Testis (tissue), 5 donors: Measurements from ENCODE around the gene SUCLG2. TPM values are rescaled to one million over a fixed set of nuclear protein-coding genes. Genes with fewer than 3 reads are reported as not detected.

Experiments
- DNase-seq: peaks from one replicate; pipeline ENCODE4 v3.0.0-alpha.2; 2019
- H3K27ac ChIP-seq, 2 donors: fragments of 200-600 bp; sonication (generic); one replicate each; pipeline ENCODE4 v1.5.1; 2019
- H3K27me3 ChIP-seq: fragments of 200-600 bp; sonication (generic); one replicate; pipeline ENCODE4 v1.5.1; 2019
- H3K36me3 ChIP-seq: fragments of 200-600 bp; sonication (generic); one replicate; pipeline ENCODE4 v1.5.1; 2017; ENCODE audit warnings: low read depth; ENCODE audit errors: missing control alignments
- H3K4me1 ChIP-seq: fragments of 200-600 bp; sonication (generic); one replicate; pipeline ENCODE4 v1.5.1; 2019
- H3K4me3 ChIP-seq, 2 donors: fragments of 200-600 bp; sonication (generic); one replicate each; pipeline ENCODE4 v1.5.1; 2017 to 2019
- H3K9me3 ChIP-seq: fragments of 200-600 bp; sonication (generic); one replicate; pipeline ENCODE4 v1.5.1; 2017
- CTCF ChIP-seq, 3 experiments: fragments of 450-650 bp in 2 of 3; fragments of 200-600 bp in 1 of 3; sonication (generic) in 1 of 3; IDR thresholded peaks; one replicate each; pipeline ENCODE4 v1.5.1; 2016 to 2019; ENCODE audit warnings: antibody characterized with exemption in 3 of 3, mild to moderate bottlenecking in 2 of 3, moderate library complexity in 1 of 3
- POLR2A ChIP-seq: fragments of 450-650 bp; IDR thresholded peaks from one replicate; pipeline ENCODE4 v1.6.1; 2017; ENCODE audit warnings: antibody characterized with exemption, mild to moderate bottlenecking, moderate library complexity
- WGBS, 2 donors: methylation state at CpG; one replicate each; pipeline ENCODE4 v1.1.5; 2018; 5-methylcytosine and 5-hydroxymethylcytosine counted together
- intact Hi-C: fragments of 100-400 bp; cut with DNase I; formaldehyde crosslinking; loops from one replicate; pipeline ENCODE4 v1.15.1; 2023; ENCODE audit warnings: low total_unique reads
- long read RNA-seq, 2 donors: transcript quantifications; one replicate each; lab custom pipeline, GENCODE V29; 2026
- polyA plus RNA-seq: library from polyadenylated mRNA; stranded (reverse); fragments of 350-450 nt; fragmentation: Illumina TruSeq; extraction: RNeasy Lipid Tissue Mini Kit (QIAGEN cat#74804); gene quantifications from one replicate; pipeline ENCODE4 v1.2.3, GENCODE V29; 2014; ENCODE audit warnings: low read depth, low replicate concordance; ENCODE audit not compliant: insufficient read depth
- total RNA-seq, 2 donors: library from RNA; depleted of rRNA; stranded (reverse); fragments of >200 nt; gene quantifications; one replicate each; pipeline ENCODE4 v1.2.3, GENCODE V29; 2016

The SUCLG2 gene
- total RNA-seq (10 to 100 TPM; 18.0 to 23.8 TPM), polyA plus RNA-seq (28.7 TPM)
- long read RNA-seq, donor 1, transcript SUCLG2-201 (11 exons, 2,352 nt) = major isoform, 17 of 26 reads
- long read RNA-seq, donor 1, partial matches to known transcripts = 9 of 26 reads
- long read RNA-seq, donor 1, other reads (novel, unspliced or antisense) = 0 of 26 reads
- long read RNA-seq, donor 2, partial matches to known transcripts = 5 of 9 reads
- long read RNA-seq, donor 2, other reads (novel, unspliced or antisense) = 0 of 9 reads

GRCh38 chr3:67654099-67654843 is at the start of gene SUCLG2:
SUCLG2 (minus strand) TSS chr3:67654612; CDS start chr3:67654586, 26 bp downstream.
- no peaks in the 10 kb centered on the region for H3K27me3 ChIP-seq
- intact Hi-C loops = no loop called here
- WGBS, 2 donors = 1% methylated on average over 29 to 54 of the region's 66 CpGs
- no peaks in the 10 kb centered on the region for H3K9me3 ChIP-seq
- H3K4me1 ChIP-seq = peaks cover 12% of the 10 kb centered on the region
- DNase-seq = peak; percentile 93
- H3K36me3 ChIP-seq = no peaks in the 10 kb centered on the region
- H3K4me3 ChIP-seq = peak within 1 kb of the TSS; percentile 63 to 92
- peak within 1 kb of the TSS; percentile 82 to 87 for H3K27ac ChIP-seq
- TF ChIP-seq POLR2A = no peak
- TF ChIP-seq CTCF (IDR thresholded peaks at IDR 0.05) = no peak

- Histone ChIP-seq H3K4me1 (no peaks in the 10 kb centered on the region), H3K27ac (no peak overlapping the region), H3K9me3 (no peaks in the 10 kb centered on the region), H3K36me3 (no peaks in the 10 kb centered on the region), H3K27me3 (no peaks in the 10 kb centered on the region), H3K4me3 (no peak overlapping the region)
- no peak for TF ChIP-seq POLR2A
- TF ChIP-seq CTCF (IDR thresholded peaks at IDR 0.05) = no peak
- intact Hi-C loops = no loop called here
- WGBS, 2 donors = 93 to 94% methylated on average over 4 of the region's 4 CpGs
- DNase-seq = no peak
Measured at GRCh38 chr3:67700596-67700995, 46.2 kb upstream of the SUCLG2 start.

GRCh38 chr3:67699882-67700281 is 45.5 kb upstream of the SUCLG2 start:
- intact Hi-C loops = no loop called here
- no peaks in the 10 kb centered on the region for H3K4me1 ChIP-seq
- WGBS, 2 donors = 92 to 93% methylated on average over 5 of the region's 5 CpGs
- no peak for DNase-seq
- no peaks in the 10 kb centered on the region for H3K27me3 ChIP-seq
- no peak overlapping the region for H3K4me3 ChIP-seq
- H3K9me3 ChIP-seq = no peaks in the 10 kb centered on the region
- no peaks in the 10 kb centered on the region for H3K36me3 ChIP-seq
- H3K27ac ChIP-seq = no peak overlapping the region
- TF ChIP-seq CTCF (IDR thresholded peaks at IDR 0.05) (no peak), POLR2A (no peak)

GRCh38 chr3:67692621-67693020 is 38.2 kb upstream of the SUCLG2 start:
- no peak overlapping the region for H3K4me3 ChIP-seq
- TF ChIP-seq CTCF (IDR thresholded peaks at IDR 0.05) (no peak), POLR2A (no peak)
- H3K9me3 ChIP-seq = no peaks in the 10 kb centered on the region
- no peaks in the 10 kb centered on the region for H3K36me3 ChIP-seq
- intact Hi-C loops = no loop called here
- 39 to 42% methylated on average over 4 of the region's 4 CpGs for WGBS, 2 donors
- no peak for DNase-seq
- H3K4me1 ChIP-seq = no peaks in the 10 kb centered on the region
- H3K27ac ChIP-seq = no peak overlapping the region
- no peaks in the 10 kb centered on the region for H3K27me3 ChIP-seq
